Endothelial cell (in vitro differentiated cells): Measurements from ENCODE around the gene MUC4. TPM values are rescaled to one million over a fixed set of nuclear protein-coding genes. Genes with fewer than 3 reads are reported as not detected.
"Not testable (repeated sequence)": the region's sequence is repeated elsewhere in the genome, so short reads cannot be mapped to it uniquely, and the experiment has no call there.

ENCODE experiments used
- DNase-seq: peaks from one replicate; pipeline ENCODE4 v3.0.0; 2021; ENCODE audit warnings: low spot score
- H3K27ac Mint-ChIP-seq: one replicate; pipeline ENCODE4 v1.8.0; 2021; ENCODE audit warnings: mixed read lengths, inconsistent platforms; ENCODE audit not compliant: unreplicated experiment
- H3K27me3 Mint-ChIP-seq: one replicate; pipeline ENCODE4 v1.8.0; 2021; ENCODE audit warnings: mild to moderate bottlenecking, moderate library complexity, mixed read lengths, inconsistent platforms; ENCODE audit not compliant: unreplicated experiment
- H3K36me3 Mint-ChIP-seq: one replicate; pipeline ENCODE4 v1.8.0; 2021; ENCODE audit warnings: mild to moderate bottlenecking, low read depth, mixed read lengths, inconsistent platforms; ENCODE audit not compliant: unreplicated experiment
- H3K4me1 Mint-ChIP-seq: one replicate; pipeline ENCODE4 v1.8.0; 2021; ENCODE audit warnings: mild to moderate bottlenecking, mixed read lengths, inconsistent platforms; ENCODE audit not compliant: unreplicated experiment
- H3K4me3 Mint-ChIP-seq: one replicate; pipeline ENCODE4 v1.8.0; 2021; ENCODE audit warnings: mild to moderate bottlenecking, mixed read lengths, inconsistent platforms; ENCODE audit not compliant: unreplicated experiment
- H3K9me3 Mint-ChIP-seq: one replicate; pipeline ENCODE4 v1.8.0; 2021; ENCODE audit warnings: mixed read lengths, inconsistent platforms; ENCODE audit not compliant: unreplicated experiment
- total RNA-seq: library from RNA; stranded (reverse); fragmentation: NEBNext Ultra II Directional; extraction: Animal tissue kit (Norgen Biotek cat#: 25700); gene quantifications from one replicate; pipeline ENCODE4 v1.2.1, GENCODE V29; 2021; ENCODE audit not compliant: unreplicated experiment
- TF ChIP-seq, protein P1 (sequence below): fragments of 200-600 bp; sonication (generic); IDR thresholded peaks from one replicate; pipeline ENCODE4 v1.5.0; 2021; ENCODE audit warnings: antibody characterized with exemption; ENCODE audit not compliant: unreplicated experiment

MUC4 gene
- total RNA-seq, 1 donor from 2014 or later: 0.05 TPM

DNA sequence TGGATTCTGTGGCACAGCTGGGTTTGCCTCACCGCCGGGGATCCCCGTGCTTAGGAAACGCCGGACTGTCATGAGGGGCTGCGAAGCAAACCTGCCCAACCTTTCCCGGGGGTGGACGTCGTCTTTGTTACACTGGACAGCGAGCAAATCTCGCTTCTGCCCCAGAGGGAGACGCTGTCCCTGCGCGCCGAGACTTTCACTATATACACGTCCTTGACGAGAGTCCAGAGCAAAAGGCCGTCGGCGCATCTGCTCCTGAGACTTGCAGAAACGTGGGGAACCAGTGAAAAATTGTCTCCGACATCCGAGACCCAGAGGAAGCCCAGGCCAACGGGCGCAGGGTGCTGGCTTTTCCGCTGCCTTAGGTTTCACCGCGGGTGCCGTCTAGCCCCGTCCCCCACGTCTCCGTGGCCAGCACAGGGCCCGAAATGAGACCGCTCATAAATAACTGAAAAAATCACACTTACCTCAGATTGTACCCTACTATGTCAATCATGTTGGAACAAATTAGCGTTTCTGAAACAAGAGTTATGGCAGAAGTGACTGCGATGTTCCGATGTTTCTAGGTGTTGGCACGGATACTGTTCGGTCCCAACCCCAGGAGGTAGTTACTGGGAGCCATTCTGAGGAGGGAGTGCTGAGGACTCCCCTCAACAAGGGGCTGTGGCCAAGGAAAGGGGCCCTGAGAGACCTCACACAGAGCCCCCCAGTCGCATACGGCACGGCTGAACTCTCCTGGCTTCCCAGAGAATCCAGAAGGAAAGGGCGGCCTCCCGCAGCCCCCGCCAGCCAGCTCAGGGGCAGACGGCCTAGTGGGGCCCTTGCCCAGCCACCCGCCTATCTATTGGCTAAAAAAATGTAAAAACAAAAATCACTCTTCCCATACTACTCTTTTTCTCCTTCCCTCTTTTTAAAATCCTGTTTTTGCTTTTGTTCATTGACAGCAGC is 14.4 kb upstream of the MUC4 start:
- no peaks in the 10 kb centered on the region for H3K9me3 Mint-ChIP-seq
- no peak overlapping the region for H3K4me3 Mint-ChIP-seq
- peaks cover 2% of the 10 kb centered on the region for H3K27me3 Mint-ChIP-seq
- TF ChIP-seq, protein P1, sequence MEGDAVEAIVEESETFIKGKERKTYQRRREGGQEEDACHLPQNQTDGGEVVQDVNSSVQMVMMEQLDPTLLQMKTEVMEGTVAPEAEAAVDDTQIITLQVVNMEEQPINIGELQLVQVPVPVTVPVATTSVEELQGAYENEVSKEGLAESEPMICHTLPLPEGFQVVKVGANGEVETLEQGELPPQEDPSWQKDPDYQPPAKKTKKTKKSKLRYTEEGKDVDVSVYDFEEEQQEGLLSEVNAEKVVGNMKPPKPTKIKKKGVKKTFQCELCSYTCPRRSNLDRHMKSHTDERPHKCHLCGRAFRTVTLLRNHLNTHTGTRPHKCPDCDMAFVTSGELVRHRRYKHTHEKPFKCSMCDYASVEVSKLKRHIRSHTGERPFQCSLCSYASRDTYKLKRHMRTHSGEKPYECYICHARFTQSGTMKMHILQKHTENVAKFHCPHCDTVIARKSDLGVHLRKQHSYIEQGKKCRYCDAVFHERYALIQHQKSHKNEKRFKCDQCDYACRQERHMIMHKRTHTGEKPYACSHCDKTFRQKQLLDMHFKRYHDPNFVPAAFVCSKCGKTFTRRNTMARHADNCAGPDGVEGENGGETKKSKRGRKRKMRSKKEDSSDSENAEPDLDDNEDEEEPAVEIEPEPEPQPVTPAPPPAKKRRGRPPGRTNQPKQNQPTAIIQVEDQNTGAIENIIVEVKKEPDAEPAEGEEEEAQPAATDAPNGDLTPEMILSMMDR: no peak
- H3K36me3 Mint-ChIP-seq: no peaks in the 10 kb centered on the region
- no peak for DNase-seq
- no peak overlapping the region for H3K27ac Mint-ChIP-seq
- no peaks in the 10 kb centered on the region for H3K4me1 Mint-ChIP-seq

DNA sequence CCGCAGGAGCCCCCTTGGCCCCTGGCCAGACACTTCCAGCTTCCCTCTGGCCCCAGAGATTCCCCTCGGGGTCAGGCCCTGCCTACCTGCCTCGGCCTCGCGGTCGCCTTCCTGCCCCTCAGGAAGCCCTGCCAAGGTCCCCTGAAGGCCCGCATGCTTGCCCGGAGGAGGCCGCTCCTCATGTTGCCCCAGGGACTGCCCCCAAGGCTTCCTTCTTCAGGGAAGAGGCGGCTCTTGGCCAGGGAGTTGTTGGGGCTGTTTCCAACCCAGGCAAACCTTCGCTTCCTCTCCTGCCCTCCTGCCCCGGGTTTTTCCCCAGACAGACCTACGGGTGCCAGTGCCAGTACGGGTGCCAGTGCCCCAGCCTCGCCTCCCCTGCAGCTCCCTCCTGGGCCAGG is 13.5 kb upstream of the MUC4 start:
- TF ChIP-seq, protein P1: no peak
- peaks cover 2% of the 10 kb centered on the region for H3K27me3 Mint-ChIP-seq
- H3K4me3 Mint-ChIP-seq: no peak overlapping the region
- H3K4me1 Mint-ChIP-seq: no peaks in the 10 kb centered on the region
- DNase-seq: no peak
- no peaks in the 10 kb centered on the region for H3K36me3 Mint-ChIP-seq
- H3K27ac Mint-ChIP-seq: no peak overlapping the region
- no peaks in the 10 kb centered on the region for H3K9me3 Mint-ChIP-seq

DNA sequence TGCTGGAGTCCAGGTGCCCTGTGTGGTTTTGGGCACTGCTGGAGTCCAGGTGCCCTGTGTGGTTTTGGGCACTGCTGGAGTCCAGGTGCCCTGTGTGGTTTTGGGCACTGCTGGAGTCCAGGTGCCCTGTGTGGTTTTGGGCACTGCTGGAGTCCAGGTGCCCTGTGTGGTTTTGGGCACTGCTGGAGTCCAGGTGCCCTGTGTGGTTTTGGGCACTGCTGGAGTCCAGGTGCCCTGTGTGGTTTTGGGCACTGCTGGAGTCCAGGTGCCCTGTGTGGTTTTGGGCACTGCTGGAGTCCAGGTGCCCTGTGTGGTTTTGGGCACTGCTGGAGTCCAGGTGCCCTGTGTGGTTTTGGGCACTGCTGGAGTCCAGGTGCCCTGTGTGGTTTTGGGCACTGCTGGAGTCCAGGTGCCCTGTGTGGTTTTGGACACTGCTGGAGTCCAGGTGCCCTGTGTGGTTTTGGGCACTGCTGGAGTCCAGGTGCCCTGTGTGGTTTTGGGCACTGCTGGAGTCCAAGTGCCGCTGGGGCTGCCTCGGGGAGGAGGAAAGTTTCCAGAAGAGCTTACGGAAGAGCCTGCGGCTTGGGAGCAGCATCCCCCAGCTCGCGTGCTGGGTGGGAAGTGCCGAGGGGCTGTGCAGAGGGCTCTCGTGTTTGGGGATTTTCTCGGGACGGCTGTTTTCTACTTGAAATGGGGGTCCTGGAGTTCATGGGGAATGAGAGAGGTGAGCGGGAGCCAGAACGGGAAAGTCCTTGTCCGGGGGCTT is 12.9 kb upstream of the MUC4 start:
- H3K4me1 Mint-ChIP-seq, H3K27ac Mint-ChIP-seq: not testable (repeated sequence)

DNA sequence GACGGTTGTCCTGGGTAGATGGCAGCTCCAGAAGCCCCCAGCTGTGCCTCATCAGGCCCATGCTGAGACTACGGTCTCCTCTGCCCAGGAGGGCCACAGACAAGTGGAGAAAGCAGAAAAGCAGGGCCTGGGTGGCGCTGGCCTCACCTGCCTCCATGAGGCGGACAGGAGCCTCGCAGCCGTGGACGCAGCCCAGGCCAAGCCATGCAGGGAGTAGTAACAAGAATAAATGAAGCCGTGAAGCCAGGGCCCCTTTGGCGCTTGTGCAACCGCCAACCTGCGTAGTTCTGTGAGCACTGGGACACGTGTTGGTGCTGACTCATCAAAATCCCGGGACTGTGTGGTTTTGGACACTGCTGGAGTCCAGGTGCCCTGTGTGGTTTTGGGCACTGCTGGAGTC is 12.3 kb upstream of the MUC4 start:
- no peak overlapping the region for H3K27ac Mint-ChIP-seq

More for the DNA sequence above, 12.9 kb upstream of the MUC4 start:
- H3K36me3 Mint-ChIP-seq, H3K27me3 Mint-ChIP-seq, DNase-seq, H3K9me3 Mint-ChIP-seq, H3K4me3 Mint-ChIP-seq: not testable (repeated sequence)

DNA sequence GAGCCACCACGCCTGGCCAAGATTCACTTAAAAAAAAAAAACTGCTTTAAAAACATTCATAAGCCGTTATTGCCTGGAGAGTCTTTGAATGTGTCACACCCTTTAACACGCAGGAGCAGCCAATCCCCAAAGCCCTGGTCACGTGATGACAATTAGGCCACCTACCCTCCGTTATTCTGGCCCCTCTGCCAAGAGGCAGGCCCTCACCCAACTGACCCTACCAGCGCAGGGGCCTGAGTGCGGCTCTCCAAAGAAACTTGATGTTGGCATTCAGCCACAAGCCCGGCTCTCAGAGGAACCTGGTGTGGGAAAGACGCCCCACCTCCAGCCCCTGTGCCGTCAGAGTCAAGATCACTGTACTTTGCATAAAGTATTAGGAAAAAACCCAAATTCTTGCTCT is 11.6 kb upstream of the MUC4 start:
- Mint-ChIP-seq H3K36me3 (no peaks in the 10 kb centered on the region), H3K9me3 (no peaks in the 10 kb centered on the region), H3K27me3 (peaks cover 4% of the 10 kb centered on the region), H3K4me3 (no peak overlapping the region), H3K27ac (no peak overlapping the region), H3K4me1 (no peaks in the 10 kb centered on the region)
- no peak for DNase-seq
- TF ChIP-seq, protein P1: no peak

More for the DNA sequence above, 12.3 kb upstream of the MUC4 start:
- Mint-ChIP-seq H3K4me3 (no peak overlapping the region), H3K36me3 (no peaks in the 10 kb centered on the region), H3K4me1 (no peaks in the 10 kb centered on the region), H3K9me3 (no peaks in the 10 kb centered on the region), H3K27me3 (peaks cover 4% of the 10 kb centered on the region)
- no peak for DNase-seq
- TF ChIP-seq, protein P1: no peak
